Activated naive CD4-positive, alpha-beta T cell treated with Interleukin-2 at 50 U/mL for 16 hours (primary cell): ENCODE results near the gene ERN1.

ENCODE experiments used
- DNase-seq: peaks from one replicate; pipeline ENCODE4 v3.0.0-alpha.2; 2020

ERN1 gene

GRCh38 chr17:64001763-64002529 lies 128.0 kb downstream of the ERN1 start:
- DNase-seq, result no peak

- no peak for DNase-seq
Measured at GRCh38 chr17:64001091-64001579, 128.8 kb downstream of the ERN1 start.

DNA sequence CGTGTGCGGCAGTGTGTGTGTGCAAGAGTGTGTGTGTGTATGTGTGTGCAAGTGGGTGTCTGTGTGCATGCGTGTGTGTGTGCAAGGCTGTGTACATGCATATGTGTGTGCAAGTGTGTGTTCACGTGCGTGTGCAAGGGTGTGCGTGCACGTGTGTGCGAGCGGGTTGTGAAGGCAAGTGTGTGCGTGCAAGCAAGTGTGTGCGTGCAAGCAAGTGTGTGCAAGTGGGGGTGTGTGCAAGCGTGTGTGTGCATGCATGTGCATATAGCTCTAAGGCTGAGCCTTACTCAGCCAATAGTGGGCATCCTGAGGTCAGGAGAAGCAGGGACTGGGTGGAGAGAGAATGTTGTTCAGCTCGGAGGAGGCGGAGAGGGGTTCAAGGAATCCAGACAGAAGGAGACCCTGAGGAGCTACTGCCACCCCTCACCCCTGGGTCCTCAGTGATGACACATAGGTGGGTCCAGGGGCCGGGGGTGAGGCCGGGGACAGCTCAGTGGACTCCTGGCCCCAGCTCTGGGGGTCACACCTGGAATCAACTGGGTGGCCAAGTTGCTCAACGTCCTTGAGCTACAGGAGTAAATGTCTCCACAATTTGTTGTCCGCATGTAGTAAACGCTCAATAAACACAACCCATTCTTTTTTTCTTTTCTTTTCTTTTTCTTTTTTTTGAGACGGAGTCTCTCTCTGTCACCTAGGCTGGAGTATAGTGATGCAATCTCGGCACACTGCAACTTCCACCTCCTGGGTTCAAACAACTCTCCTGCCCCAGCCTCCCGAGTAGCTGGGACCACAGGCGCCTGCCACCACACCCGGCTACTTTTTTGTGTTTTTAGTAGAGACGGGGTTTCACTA lies 130.0 kb downstream of the ERN1 start:
- DNase-seq, result no peak

DNA sequence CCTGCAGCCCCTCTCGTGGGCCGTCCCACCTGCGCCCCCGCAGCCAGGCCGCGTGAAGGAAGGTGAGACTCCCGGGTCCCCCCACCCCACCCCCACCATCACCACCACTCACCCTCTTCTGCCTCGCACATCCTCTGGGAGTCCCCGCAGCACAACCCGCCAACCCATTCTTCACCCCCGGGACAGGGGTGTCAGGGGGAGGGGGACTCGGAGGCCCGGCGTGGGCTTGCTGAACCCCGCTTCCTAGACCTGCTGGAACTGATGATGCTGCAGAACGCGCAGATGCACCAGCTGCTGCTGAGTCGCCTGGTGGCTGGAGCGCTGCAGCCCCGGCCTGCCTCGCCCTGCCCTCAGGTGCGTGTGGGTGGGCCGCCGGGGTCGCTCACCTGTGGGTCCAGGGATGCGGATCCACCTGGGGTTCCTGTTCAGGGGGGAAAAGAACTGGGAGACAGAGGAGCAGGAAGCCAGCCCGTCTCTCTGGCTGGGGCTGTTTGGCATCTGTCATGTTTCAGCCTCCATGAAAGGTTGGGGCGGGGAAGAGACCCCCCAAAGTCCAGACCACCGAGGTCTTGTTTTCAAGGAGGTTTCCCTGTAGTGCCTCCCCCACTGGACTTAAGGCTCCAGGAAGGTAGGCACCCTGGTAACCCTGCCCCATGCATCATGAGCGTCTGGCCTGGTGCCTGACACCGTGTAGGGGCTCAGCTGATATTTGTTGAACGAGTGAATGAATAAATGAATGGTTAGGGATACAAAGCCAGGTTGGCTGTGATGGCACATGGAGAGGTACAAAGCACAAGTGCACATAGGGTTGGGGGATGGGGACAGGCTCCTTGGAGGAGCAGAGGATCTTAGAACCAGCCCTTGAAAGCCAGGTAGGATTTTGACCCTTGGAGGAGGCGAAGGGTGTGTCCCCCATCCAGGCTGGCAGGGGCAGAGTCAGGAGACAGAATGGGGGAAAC lies 130.9 kb downstream of the ERN1 start:
- DNase-seq, result peak; percentile 27

DNA sequence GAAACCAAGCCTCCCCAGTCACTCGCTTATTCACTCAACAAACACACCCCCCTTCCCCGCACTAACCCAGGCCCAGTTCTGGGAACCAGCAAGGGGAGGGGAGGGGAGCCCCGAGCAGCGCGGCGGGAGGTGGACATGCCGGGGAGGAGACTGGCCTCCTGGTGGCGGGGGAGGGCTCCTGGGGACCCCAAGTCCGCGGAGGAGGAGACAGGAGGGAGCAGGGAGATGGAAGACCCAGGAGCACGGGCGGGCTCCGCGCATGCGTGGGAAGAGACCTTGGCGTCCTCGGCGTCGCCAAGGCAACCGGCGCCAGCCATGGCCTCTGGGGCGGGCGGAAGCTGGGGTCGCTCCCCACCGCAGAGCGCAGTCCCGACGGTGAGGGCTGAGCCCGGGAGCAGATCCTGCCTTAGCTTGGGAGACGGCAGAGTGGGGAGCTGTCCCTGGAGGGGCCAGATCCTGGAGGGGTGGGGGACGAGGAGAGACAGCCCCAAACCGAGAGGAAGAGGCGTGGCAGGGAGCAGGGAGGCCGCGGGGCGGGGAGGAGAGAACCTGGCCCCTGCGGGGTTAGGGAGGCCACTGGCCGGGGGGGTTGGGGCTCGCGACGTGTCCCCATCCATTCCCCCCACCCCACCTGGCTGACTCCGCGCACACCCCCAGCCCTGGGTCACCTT lies 131.8 kb downstream of the ERN1 start, which contains the start of gene PRR29:
Gene PRR29, plus strand, starts transcription at position 302 of the 671 bp plus-strand sequence. Its CDS starts 14 bp downstream, at position 316.
- peak; percentile 72 for DNase-seq

GRCh38 chr17:63997341-63998048 lies 132.4 kb downstream of the ERN1 start:
- DNase-seq, result no peak

- no peak for DNase-seq
Measured at GRCh38 chr17:63996430-63997182, 133.3 kb downstream of the ERN1 start.

DNA sequence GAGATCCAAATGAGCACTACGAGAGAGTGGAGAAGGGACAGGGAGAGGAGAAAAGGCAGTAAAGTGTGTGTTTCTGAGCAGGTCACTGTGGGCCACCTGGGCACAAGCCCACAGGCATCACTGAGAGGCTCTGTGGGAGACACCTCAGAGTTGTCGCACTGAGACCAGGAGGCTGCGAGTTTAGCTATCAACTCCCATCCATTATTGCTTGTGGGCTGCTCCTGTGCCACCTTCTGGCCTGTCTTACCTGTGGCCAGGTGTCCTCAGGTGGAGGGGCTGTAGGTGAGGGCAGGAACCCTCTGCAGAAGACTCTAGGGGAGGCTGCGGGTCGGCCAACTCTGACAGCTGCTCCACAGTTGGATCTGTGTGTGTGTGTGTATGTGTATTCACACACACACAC lies 134.3 kb downstream of the ERN1 start:
- DNase-seq, result no peak

DNA sequence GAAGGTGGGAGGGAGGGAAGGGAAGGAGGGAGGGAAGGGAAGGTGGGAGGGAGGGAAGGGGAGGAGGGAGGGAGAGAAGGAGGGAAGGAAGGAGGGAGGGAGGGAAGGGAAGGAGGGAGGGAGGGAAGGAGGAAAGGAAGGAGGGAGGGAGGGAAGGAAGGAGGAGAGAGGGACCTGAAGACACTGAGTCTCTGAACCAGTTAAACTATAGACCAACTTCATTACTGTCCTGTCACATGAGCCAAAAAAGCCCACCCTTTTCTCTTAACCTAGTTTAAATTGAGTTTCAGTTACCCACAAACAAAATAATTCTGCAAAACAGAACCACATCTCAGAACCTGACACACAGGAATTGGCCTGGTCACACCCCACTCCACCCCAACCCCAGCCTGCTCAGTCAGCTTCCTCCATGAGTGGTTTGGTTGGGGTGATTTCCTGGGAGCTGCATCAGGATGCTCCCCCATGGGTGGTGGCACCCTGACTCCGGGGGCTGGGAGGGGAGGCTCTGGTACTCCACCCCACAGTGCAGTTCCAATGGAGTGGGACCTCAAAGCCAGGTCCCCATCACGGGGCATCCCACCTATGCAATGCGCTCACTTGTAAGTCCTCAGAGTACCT lies 136.5 kb downstream of the ERN1 start:
- peak; percentile 18 for DNase-seq

- no peak for DNase-seq
Measured at GRCh38 chr17:63991611-63992010, 138.3 kb downstream of the ERN1 start.

DNA sequence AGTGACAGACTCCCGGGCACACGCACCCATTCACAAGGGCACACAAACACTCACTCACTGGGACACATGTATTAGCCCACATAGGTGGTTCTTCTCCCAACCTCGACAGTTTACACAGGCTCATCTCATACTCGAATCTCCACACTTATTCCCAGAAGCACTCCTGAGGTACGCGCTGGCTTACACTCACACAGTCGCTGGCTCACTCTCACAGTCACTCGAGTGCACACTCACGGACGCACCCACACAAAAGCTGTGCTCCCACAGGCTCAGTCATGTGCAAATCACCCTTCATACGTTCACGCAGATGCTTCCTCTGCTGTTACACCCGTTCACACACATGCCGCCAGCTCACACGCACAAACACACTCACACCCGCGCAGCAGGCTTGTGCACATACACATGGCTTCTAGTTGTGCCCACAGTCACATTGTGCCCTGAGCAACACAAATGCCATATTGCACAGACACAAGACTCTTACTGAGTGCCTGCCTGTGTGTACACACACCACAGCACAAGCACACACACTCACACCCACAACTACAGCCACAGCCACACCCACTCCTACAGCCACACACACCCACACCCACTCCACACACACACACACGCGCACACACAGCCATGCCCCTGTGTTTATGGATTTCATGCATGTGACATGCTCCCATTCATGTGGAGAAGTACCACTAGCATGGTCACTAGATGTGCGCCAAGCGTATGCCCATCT lies 140.2 kb downstream of the ERN1 start:
- no peak for DNase-seq
